ENCODE data around the gene SLX1A.
"Not testable (repeated sequence)": the region's sequence is repeated elsewhere in the genome, so short reads cannot be mapped to it uniquely, and the experiment has no call there.

The SLX1A gene

DNA sequence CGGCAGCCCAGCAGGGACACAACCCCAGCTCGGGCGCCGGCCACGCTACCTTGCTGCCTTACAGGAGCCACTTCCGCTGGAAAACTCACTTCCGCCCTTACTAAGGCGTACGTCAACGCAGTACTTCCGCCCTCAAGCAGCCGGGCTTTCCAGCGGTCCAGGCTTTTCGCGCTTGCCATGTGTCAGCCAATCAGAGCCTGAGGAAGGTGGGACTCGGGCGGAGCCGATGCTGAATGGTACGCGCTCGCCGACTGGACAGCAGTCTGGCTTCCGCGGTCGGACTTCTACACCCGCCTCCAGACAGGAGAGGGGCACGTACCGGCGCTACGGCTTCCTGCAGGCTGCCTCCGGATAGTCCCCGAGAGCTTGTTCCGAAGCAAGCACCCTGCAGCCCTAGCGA is at the start of gene SLX1A, which contains the start of gene BOLA2B:
Gene SLX1A (plus strand): TSS at position 261 of the 400 bp plus-strand sequence. CDS start 210 bp downstream, outside the sequence.
Gene BOLA2B (minus strand): TSS at position 52 of the 400 bp plus-strand sequence. CDS start 71 bp downstream, outside the sequence.
- not testable (repeated sequence) for DNase-seq

DNA sequence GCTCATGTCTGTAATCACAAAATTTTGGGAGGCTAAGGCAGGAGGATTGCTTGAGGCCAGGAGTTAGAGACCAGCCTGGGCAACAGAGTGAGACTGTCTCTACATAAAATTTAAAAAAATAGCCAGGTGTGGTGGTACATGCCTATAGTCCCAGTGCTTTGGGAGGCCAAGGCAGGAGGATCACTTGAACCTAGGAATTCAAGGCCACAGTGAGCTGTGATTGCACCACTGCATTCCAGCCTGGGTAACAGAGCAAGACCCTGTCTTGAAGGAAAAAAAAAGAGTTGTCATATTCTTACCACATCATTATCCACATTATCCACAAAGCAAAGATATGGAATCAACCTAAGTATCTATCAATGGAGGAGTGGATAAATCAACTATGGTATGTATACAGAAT is 49.7 kb upstream of the SLX1A start:
- DNase-seq = no peak

DNA sequence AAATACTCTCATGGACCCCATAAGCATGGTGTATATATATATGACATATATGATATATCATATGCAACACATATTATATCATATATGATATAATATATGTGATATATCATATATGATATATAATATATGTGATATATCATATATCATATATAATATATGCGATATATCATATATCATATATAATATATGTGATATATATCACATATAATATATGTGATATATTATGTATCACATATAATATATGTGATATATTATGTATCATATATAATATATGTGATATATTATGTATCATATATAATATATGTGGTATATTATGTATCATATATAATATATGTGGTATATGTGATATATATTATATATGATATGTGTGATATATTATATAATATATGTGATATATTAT is 48.8 kb upstream of the SLX1A start:
- no peak for DNase-seq

DNA sequence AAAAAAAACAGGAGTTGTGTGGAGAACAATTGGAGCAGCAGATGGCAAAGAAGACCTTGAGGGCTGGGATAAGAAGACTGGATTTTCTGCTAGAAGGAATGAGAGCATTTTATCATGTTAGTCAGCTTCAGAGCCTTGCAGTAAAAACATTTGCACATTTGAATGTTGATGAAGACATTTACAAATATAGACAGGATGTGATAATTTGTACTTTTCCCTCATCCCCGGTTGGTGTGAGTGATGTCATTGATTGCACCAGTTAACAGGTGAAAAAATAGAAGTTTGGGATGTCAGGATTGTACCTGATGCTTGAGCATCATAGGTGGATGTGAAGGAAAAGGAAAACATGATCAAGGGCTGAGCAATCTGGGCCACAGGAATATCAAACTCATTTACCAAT is 48.0 kb upstream of the SLX1A start:
- DNase-seq = no peak

DNA sequence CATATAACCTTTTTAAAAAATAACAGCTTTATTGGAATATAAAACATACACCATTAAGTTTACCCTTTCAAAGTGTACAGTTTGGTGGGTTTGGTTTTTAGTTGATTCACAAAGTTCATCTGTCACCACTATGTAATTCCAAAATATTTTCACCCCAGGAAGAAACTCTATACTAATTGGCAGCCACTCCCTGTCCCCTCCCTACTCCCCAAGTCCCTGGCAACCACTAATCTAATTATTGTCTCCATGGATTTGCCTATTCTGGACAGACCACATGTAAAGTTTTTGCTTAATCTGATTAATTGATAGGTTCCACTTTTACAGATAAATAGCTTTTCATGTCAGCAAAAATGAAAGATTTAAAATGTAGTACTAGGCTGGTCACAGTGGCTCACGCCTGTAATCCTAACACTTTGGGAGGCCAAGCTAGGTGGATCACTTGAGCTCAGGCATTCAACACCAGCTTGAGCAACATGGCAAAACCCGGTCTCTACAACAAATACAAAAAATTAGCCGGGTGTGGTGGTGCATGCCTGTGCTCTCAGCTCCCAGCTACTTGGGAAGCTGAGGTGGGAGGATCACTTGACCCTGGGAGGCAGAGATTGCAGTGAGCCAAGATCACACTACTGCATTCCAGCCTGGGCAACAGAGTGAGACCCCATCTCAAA is 45.7 kb upstream of the SLX1A start:
- DNase-seq = no peak

DNA sequence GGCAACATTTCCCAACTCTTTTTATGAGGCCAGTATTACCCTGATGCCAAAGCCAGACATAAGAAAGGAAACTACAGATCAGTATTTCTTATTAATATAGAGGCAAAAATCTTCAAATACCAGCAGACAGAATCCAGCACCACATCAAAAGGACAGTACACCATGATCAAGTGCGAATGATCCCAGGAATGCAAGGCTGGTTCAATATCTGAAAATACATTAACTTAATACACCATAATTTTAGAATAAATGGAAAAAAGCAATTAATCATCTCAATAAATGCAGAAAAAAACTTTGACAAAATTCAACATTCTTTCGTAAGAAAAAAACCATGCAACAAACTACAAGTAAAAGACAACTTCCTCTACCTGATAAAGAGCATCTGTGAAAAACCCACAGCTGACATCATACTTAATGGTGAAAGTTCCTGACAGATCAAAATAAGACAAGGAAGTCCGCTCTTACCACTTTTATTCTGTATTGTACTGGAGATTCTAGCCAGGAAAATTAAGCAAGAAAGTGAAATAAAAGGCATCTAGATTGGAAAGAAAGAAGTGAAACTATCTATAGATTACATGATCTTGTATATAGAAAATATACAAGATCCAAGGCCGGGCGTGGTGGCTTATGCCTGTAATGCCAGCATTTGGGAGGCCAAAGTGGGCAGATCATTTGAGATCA is 44.3 kb upstream of the SLX1A start:
- DNase-seq = no peak

DNA sequence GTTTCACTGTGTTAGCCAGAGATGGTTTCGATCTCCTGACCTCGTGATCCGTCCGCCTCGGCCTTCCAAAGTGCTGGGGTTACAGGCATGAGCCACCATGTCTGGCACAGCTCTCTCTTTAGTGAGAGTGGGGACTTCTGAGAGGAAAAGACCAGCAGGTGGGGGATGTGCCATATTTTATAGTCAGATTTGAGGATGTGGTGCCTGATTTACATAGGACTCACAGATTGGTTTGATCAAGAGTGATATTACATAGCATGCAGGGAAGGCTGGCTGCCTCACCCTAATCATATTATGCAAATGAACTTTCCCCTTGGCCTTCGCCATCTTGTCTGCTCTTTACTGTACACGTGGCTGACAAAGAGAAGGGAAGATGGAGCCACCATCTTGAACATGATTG is 42.6 kb upstream of the SLX1A start:
- no peak for DNase-seq

DNA sequence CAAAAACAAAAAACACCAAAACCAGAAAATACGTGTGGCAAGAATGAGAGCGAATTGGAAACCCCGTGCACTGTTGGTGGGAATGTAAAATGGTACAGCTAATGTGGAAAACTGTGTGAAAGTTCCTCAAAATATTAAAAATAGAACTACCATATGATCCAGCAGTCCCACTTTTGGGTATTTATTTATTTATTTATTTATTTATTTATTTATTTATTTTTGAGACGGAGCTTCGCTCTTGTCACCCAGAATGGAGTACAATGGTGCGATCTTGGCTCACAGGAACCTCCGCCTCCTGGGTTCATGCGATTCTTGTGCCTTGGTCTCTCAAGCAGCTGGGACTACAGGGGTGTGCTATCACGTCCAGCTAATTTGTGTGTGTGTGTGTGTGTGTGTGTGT is 41.2 kb upstream of the SLX1A start:
- DNase-seq = no peak

DNA sequence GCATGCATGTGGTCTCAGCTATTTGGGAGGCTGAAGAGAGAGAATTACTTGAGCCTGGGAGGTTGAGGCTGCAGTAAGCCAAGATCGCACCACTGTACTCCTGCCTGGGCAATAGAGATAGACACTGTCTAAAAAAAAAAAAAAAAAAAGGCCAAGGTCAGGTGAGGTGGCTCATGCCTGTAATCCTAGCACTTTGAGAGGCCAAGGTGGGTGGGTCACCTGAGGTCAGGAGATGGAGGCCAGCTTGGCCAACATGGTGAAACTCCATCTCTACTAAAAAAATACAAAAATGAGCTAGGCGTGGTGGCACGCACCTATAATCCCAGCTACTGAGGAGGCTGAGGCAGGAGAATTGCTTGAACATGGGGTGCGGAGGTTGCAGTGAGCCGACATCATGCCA is 38.5 kb upstream of the SLX1A start:
- no peak for DNase-seq

DNA sequence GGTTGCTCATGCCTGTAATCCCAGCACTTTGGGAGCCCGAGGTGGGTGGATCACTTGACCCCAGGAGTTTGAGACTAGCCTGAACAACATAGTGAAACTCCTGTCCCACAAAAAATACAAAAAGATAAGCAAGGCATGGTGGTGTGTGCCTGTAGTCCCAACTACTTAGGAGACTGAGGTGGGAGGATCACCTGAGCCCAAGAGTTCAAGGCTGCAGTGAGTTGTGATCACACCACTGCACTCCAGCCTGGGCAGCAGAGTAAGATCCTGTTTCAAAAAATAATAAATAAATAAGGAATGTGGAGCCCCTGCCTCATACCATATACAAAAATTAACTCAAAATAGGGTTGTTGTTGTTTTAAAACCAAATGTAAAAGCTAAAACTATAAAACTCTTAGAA is 36.5 kb upstream of the SLX1A start:
- no peak for DNase-seq

DNA sequence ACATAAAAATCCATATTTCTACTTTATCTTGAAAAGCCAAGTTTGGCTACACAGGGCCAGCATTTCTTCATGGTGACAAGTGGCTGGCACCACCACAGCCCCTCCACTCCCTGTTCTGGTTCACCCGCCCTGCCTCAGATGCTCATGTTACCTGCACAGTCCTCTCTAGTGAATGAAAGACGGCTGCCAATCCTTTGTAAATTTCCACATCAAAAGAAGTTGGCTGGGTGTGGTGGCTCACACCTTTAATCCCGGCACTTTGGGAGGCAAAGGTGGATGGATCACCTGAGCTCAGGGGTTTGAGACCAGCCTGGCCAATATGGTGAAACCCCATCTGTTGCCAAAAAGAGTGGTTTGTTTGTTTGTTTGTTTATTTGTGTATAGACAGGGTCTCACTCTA is 30.1 kb upstream of the SLX1A start:
- no peak for DNase-seq

DNA sequence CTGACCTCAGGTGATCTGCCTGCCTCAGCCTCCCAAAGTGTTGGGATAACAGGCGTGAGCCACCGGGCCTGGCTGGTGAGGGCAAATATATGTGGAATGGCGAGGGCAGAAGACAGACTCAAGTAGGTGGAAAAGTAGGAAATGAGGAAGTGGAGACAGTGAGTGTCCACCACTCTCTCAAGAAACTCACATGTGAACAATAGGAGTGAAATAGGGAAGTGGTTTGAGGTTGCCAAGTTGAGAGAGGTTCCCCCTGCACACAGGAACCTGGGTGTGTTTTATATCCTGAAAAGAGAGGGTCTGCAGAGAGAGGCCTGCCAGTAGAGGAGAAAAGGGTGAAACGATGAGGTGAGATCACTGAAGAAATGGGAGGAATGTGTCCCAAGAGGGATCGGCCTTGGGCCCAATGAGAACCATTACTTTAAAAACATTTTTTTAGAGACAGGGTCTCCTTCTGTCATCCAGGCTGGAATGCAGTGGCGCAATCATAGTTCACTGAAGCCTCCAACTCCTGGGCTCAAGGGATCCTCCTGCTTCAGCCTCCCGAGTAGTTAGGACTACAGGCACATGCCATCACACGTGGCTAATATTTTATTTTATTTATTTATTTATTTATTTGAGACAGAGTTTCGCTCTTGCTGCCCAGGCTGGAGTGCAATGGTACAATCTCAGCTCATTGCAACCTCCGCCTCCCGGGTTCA is 27.3 kb upstream of the SLX1A start:
- no peak for DNase-seq

DNA sequence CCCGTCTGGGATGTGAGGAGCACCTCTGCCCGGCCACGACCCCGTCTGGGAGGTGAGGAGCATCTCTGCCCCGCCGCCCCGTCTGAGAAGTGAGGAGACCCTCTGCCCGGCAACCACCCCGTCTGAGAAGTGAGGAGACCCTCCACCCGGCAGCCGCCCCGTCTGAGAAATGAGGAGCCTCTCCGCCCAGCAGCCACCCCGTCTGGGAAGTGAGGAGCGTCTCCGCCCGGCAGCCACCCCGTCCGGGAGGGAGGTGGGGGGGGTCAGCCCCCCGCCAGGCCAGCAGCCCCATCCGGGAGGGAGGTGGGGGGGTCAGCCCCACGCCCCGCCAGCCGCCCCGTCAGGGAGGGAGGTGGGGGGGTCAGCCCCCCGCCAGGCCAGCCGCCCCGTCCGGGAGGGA is 24.9 kb upstream of the SLX1A start:
- not testable (repeated sequence) for DNase-seq

DNA sequence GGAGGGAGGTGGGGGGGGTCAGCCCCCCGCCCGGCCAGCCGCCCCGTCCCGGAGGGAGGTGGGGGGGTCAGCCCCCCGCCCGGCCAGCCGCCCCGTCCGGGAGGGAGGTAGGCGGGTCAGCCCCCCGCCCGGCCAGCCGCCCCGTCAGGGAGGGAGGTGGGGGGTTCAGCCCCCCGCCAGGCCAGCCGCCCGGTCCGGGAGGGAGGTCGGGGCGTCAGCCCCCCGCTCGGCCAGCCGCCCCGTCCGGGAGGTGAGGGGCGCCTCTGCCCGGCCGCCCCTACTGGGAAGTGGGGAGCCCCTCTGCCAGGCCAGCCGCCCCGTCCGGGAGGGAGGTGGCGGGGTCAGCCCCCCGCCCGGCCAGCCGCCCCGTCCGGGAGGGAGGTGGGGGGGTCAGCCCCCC is 24.3 kb upstream of the SLX1A start:
- DNase-seq = not testable (repeated sequence)

DNA sequence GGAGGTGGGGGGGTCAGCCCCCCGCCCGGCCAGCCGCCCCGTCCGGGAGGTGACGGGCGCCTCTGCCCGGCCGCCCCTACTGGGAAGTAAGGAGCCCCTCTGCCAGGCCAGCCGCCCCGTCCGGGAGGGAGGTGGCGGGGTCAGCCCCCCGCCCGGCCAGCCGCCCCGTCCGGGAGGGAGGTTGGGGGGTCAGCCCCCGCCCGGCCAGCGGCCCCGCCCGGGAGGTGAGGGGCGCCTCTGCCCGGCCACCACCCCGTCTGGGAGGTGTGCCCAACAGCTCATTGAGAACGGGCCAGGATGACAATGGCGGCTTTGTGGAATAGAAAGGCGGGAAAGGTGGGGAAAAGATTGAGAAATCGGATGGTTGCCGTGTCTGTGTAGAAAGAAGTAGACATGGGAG is 23.5 kb upstream of the SLX1A start:
- DNase-seq = not testable (repeated sequence)

DNA sequence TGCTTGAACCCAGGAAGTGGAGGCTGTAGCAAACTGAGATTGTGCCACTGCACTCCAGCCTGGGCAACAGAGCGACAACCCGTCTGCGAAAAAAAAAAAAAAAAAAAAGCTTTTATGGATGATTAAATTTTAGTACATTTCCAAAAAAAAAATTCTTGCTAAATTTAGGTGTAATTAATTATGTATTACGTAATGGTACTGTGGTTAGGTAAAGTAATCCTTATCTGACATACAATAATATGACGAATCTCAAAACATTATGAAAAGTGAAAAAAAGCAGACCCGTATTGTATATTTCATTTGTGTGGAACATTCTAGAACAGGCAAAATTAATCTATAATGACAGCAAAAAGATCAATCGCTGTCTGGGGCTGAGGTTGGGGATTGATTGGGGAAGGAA is 20.6 kb upstream of the SLX1A start:
- no peak for DNase-seq

DNA sequence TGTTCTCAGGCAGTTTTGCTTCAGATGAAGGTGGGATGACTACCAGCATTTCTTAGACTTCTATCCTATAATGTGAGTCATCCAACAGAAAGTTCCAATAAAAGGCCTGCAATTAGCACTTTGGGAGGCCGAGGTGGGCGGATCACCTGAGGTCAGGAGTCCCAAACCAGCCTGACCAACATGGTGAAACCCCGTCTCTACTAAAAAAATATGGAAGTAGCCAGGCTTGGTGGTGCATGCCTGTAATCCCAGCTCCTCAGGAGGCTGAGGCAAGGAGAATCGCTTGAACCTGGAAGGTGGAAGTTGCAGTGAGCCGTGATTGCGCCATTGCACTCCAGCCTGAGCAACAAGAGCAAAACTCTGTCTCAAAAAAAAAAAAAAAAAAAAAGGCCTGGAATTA is 16.8 kb upstream of the SLX1A start:
- not testable (repeated sequence) for DNase-seq

DNA sequence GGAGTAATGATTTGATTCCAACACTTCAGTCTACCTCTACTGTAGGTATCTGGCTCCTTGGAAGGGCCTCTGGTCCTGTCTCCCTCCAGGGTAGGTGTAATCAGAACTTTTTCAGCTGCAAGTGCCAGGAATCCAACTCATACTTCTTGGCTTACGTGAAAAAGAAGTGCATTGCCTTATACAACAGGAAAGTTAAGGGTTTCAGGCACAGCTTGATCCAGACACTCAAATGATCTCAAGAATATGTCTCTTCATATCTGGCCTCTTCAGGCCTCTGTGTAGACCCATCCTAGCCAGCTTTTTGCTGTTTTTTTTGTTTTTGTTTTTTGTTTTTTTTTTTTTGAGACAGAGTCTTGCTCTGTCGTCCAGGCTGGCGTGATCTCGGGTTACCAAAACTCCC is 14.5 kb upstream of the SLX1A start:
- no peak for DNase-seq

DNA sequence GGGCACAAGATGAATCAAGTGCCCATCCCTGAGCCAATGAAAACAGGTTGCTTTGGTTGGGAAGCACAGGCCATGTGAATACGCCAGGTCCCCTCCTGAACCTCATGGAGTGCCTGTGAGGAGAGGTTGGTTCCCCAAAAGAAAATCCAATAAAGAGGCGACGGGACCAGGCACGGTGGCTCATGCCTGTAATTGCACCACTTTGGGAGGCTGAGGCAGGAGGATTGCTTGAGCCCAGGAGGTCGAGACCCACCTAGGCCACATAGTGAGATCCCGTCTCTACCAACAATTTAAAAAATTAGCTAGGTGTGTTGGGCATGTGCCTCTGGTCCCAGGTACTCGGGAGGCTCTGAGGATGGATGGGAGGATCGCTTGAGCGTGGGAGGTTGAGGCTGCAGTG is 13.7 kb upstream of the SLX1A start:
- DNase-seq = no peak

DNA sequence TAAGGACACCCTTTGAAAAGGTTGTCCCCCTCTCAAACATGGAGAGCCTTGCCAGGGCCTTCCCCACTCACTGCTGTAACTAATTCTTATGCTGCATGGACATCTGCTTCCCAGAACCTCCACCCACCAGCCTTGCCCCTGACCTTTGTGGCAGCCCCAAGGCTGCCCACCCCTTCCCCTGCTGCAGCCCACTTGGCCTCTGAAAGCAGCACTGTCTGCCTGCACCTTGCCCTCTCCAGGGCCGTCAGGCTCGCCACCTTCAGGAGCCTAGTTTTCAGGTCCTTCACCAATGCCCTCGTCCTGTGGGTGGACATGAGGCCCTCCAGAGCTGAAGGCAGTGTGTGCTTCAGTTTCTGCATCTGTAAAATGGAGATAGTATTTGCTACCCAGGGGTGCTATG is 12.9 kb upstream of the SLX1A start:
- DNase-seq = no peak

DNA sequence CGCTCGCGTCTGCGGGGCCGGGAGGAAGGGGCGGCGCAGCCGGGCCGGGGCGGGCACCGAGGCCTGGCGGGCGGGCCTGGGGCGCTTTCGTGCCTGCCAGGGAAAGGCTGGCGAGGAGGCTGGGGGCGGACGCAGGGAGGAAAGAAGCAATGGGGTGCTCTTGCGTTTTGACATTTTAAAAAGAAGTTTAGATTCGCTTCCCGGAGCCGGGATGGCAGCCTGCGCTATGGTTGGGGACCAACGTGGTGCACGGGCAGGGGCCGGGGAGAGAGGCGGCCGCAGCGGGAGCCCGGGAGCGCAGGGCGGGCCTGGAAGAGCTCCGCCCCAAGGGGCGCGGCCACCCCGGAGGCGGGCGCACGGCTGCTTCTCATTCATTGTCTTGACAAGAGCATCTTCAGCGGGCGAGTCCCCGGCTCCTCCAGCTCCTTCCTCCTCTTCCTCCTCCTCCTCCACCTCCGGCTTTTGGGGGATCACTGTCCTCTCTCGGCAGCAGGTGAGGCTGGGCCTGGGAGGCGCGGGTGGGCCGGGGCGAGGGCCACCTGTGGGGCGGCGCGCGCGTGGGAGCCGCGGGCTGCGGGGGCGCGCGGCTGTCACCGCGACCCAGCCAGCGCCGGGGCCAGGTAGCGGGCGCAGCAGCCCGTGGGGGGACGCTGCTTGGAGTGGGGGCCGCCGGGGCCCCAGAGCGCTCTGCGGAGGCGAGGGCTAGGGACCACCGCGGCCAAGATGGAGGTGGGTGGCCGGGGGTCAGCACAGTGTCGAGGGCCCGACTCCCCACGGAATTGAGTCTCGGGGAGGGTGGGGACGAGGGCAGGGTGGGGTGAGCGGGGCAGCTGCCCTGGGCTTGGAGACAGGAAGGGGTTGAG is 10.2 kb upstream of the SLX1A start, which contains the start of gene CORO1A:
Gene CORO1A (plus strand): TSS at position 370 of the 863 bp plus-strand sequence. CDS start 1,608 bp downstream, outside the sequence.
- no peak for DNase-seq

DNA sequence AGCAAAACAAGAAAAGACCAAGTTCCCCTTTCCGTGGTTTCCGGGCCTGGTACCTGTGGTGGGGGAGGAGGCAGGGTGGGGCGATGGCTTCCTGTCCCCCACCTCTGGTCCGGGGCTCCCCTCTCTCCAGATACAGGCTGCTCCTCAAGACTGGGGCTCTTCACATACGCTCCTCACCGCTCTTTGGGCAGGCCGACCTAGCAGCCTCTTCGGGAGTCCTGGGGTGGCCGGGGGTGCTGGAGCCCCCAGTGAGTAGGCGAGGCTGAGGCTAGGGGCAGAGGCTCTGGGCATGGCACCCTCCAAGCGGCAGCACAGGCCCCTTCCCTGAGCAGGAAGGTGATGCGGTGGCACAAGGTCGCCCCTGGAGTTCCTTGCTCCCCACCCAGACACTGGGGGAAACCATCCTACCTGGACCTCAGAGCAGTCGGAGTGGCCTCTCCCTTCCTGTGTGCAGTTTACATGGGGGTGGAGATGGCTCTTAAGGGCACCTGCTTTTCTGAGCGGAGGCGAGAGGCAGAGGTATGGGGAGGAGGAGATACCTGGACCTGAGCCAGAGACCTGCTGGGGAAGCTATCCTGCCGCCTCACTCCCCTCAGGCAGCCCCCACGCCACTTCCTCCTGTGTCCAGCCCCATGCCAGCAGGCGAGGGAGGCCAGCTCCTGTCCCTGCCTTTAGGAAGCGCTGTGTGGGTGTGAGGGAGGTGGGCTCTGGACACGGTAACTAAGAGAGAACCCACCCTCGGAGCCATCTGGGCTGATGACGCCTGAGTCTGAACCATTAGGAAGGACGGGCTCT is 9.4 kb upstream of the SLX1A start:
- no peak for DNase-seq

All from NCI-H1436 treated with DMSO at 0.1 percent for 48 hours (cell line).